ENCODE data around the gene LRRC61.

The LRRC61 gene

DNA sequence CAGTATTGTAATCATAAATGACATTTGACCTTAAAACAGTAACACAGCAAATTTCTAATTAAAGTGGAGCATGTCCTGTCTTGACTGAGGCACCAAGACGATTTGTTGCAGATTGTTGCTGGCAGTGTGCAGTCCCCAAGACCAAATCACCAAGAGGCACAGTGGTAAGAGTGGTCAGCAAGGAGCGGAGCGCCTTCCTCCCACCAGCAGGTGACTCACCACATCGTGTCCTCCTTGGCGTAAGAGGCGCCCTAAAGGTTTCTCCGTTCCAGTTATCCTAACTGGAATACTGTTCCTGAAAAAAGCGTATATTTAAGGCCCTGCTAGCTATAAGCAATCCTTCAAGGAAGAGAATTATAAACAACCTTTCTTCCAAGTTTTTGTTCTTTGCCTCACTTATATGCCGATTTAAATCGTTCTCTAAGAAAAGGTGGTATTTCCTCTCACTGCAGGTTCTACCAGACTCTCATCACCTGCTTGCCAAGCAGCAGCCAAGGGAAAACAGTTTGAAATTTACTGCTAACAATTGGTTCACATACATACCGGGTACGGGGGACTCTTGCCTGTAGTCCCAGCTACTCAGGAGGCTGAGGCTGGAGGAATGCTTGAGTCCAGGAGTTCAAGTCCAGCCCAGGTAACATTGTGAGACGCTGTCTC, 34.7 kb downstream of the LRRC61 start:
- TF ChIP-seq TAF1 (IDR thresholded peaks at IDR 0.05; ENCODE audit: borderline replicate concordance, insufficient read depth, low read length) = no peak
- TF ChIP-seq, protein P1, sequence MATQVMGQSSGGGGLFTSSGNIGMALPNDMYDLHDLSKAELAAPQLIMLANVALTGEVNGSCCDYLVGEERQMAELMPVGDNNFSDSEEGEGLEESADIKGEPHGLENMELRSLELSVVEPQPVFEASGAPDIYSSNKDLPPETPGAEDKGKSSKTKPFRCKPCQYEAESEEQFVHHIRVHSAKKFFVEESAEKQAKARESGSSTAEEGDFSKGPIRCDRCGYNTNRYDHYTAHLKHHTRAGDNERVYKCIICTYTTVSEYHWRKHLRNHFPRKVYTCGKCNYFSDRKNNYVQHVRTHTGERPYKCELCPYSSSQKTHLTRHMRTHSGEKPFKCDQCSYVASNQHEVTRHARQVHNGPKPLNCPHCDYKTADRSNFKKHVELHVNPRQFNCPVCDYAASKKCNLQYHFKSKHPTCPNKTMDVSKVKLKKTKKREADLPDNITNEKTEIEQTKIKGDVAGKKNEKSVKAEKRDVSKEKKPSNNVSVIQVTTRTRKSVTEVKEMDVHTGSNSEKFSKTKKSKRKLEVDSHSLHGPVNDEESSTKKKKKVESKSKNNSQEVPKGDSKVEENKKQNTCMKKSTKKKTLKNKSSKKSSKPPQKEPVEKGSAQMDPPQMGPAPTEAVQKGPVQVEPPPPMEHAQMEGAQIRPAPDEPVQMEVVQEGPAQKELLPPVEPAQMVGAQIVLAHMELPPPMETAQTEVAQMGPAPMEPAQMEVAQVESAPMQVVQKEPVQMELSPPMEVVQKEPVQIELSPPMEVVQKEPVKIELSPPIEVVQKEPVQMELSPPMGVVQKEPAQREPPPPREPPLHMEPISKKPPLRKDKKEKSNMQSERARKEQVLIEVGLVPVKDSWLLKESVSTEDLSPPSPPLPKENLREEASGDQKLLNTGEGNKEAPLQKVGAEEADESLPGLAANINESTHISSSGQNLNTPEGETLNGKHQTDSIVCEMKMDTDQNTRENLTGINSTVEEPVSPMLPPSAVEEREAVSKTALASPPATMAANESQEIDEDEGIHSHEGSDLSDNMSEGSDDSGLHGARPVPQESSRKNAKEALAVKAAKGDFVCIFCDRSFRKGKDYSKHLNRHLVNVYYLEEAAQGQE (IDR thresholded peaks at IDR 0.05; ENCODE audit: insufficient read depth in 1 of 2, low read depth in 2 of 2, low read length in 2 of 2) = no peak
- TF ChIP-seq SIN3A (IDR thresholded peaks at IDR 0.05; ENCODE audit: borderline replicate concordance, insufficient read depth, low read length) = no peak
- TF ChIP-seq POLR2AphosphoS5 (IDR thresholded peaks at IDR 0.05; ENCODE audit: low read depth, low read length) = no peak
- no peak for TF ChIP-seq FOXP2 (optimal IDR thresholded peaks at IDR 0.05; ENCODE audit: borderline replicate concordance, extremely low read depth, extremely low read length, insufficient read depth)

DNA sequence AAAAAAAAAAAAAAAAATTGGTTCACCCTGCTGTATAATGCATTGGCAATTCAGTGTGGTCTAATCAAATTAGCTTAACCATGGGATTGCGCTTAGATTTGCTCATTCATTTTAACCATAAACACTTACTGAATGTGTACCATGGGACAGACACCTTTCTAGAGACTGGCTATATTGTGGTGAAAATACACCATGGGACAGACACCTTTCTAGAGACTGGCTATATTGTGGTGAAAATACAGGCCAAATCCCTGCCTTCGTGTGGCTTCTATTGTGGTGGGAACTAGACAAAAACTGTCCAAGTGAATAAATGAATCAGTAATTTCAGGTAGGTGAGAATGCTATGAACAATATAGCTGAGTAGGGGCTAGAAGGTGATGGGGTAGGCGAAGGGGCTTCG, 35.3 kb downstream of the LRRC61 start:
- TF ChIP-seq, protein P1 (IDR thresholded peaks at IDR 0.05; ENCODE audit: insufficient read depth in 1 of 2, low read depth in 2 of 2, low read length in 2 of 2) = no peak
- TF ChIP-seq SIN3A (IDR thresholded peaks at IDR 0.05; ENCODE audit: borderline replicate concordance, insufficient read depth, low read length) (no peak), POLR2AphosphoS5 (IDR thresholded peaks at IDR 0.05; ENCODE audit: low read depth, low read length) (no peak), FOXP2 (optimal IDR thresholded peaks at IDR 0.05; ENCODE audit: borderline replicate concordance, extremely low read depth, extremely low read length, insufficient read depth) (no peak), TAF1 (IDR thresholded peaks at IDR 0.05; ENCODE audit: borderline replicate concordance, insufficient read depth, low read length) (no peak)

DNA sequence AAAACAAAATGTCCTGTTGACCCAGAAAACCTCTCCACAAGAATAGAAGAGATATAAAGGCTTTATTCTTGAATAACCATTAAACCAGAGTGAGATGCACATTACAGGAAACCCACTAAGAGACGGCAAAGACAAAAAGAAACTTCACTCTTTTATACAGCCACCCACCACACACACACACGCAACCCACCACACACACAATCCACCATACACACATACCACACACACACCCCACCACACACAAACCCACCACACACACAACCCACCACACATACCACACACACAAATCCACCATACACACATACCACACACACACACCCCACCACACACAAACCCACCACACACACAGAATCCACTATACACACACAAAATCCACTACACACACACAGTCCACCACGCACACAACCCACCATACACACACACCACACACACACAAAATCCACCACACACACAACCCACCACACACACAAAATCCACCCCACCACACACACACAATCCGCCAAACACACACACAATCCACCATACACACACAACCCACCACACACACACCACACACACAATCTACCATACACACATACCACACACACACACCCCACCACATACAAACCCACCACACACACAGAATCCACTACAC, 36.0 kb downstream of the LRRC61 start:
- no peak for TF ChIP-seq TAF1 (IDR thresholded peaks at IDR 0.05; ENCODE audit: borderline replicate concordance, insufficient read depth, low read length)

DNA sequence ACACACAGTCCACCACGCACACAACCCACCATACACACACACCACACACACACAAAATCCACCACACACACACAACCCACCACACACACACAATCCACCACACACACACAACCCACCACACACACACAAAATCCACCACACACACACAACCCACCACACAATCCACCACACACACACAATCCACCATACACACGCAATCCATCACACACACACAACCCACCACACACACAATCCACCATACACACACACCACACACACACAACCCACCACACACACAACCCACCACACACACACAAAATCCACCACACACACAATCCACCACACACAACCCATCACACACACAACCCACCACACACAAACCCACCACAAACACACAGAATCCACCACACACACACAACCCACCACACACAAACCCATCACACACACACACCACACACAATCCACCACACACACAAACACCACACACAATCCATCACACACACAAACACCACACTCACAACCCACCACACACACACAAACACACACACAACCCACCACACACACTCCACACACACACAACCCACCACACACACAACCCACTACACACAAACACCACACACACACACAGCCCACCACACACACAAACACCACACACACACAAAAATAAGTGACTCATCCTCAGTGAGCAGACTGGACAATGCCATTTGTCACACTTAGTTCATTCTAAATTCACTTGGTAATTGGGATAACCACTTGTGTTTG, 36.6 kb downstream of the LRRC61 start:
- TF ChIP-seq TAF1 (IDR thresholded peaks at IDR 0.05; ENCODE audit: borderline replicate concordance, insufficient read depth, low read length) (no peak), SIN3A (IDR thresholded peaks at IDR 0.05; ENCODE audit: borderline replicate concordance, insufficient read depth, low read length) (no peak), FOXP2 (optimal IDR thresholded peaks at IDR 0.05; ENCODE audit: borderline replicate concordance, extremely low read depth, extremely low read length, insufficient read depth) (no peak), POLR2AphosphoS5 (IDR thresholded peaks at IDR 0.05; ENCODE audit: low read depth, low read length) (no peak)
- TF ChIP-seq, protein P1 (IDR thresholded peaks at IDR 0.05; ENCODE audit: insufficient read depth in 1 of 2, low read depth in 2 of 2, low read length in 2 of 2) = no peak

DNA sequence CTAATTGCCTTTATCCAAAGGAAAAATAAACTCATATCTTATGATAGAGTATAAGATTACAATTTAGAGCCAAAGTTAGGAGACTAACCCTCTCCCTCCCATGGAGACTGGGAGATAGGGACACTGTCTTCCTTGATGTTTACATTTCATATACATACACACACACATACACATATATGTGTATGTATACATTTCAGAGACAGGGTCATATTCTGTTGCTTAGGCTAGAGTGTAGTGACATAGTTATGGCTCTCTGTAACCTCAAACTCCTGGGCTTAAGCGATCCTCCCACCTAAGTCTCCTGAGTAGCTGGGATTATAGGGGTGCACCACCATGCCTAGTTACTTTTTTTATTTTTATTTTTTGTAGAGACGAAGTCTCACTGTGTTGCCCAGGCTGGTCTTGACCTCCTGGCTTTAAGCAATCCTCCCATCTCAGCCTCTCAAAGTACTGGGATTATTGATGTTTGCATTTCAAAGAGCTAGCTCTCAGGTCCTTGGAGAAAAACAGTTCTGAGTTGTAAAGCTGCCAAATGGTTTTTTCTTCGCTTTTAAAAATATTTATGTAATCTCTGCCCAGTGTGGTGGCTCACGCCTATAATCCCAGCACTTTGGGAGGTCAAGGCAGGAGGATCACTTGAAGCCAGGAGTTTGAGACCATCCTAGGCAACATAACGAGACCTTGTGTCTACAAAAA, 37.4 kb downstream of the LRRC61 start:
- TF ChIP-seq FOXP2 (optimal IDR thresholded peaks at IDR 0.05; ENCODE audit: borderline replicate concordance, extremely low read depth, extremely low read length, insufficient read depth) (no peak), POLR2AphosphoS5 (IDR thresholded peaks at IDR 0.05; ENCODE audit: low read depth, low read length) (no peak), TAF1 (IDR thresholded peaks at IDR 0.05; ENCODE audit: borderline replicate concordance, insufficient read depth, low read length) (no peak), SIN3A (IDR thresholded peaks at IDR 0.05; ENCODE audit: borderline replicate concordance, insufficient read depth, low read length) (no peak)
- TF ChIP-seq, protein P1 (IDR thresholded peaks at IDR 0.05; ENCODE audit: insufficient read depth in 1 of 2, low read depth in 2 of 2, low read length in 2 of 2) = no peak

Measured in PFSK-1 (cell line).